HepG2 (cell line): Measurements from ENCODE around the gene ROPN1B. TPM values are rescaled to one million over a fixed set of nuclear protein-coding genes. Genes with fewer than 3 reads are reported as not detected.

Source experiments
- CBX2 ChIP-seq, 2 experiments: fragments of 200-600 bp in 1 of 2; sonication (generic); formaldehyde crosslinking in 1 of 2; IDR thresholded peaks; 2 replicates each; pipeline versions ENCODE4 v1.7.0 to v1.8.1; 2018 to 2022; ENCODE audit warnings: low read depth in 2 of 2, low read length in 1 of 2, mild to moderate bottlenecking in 1 of 2, missing genetic modification reagents in 1 of 2
- CHCHD3 ChIP-seq: sonication (generic); formaldehyde crosslinking; IDR thresholded peaks from 2 replicates; pipeline ENCODE4 v1.8.0; 2022; ENCODE audit warnings: mild to moderate bottlenecking, missing genetic modification reagents, moderate library complexity
- FOXO4 ChIP-seq: sonication (generic); formaldehyde crosslinking; conservative IDR thresholded peaks from 2 replicates; pipeline ENCODE4 v1.8.1; 2023; ENCODE audit warnings: missing genetic modification reagents
- HMGXB4 ChIP-seq, 2 experiments: sonication (generic) in 1 of 2; formaldehyde crosslinking in 1 of 2; IDR thresholded peaks; 2 replicates each; pipeline versions ENCODE4 v1.4.0 to v1.6.1; 2018 to 2020; ENCODE audit warnings: missing genetic modification reagents in 2 of 2, borderline replicate concordance in 1 of 2, low read depth in 1 of 2, mild to moderate bottlenecking in 1 of 2, missing biosample characterization in 1 of 2
- IRF9 ChIP-seq: sonication (generic); formaldehyde crosslinking; IDR thresholded peaks from 2 replicates; pipeline ENCODE4 v1.8.0; 2022; ENCODE audit warnings: missing genetic modification reagents, mild to moderate bottlenecking, borderline replicate concordance
- NONO ChIP-seq, 2 experiments: fragments of 450-650 bp in 1 of 2; sonication (generic) in 1 of 2; formaldehyde crosslinking in 1 of 2; IDR thresholded peaks in 1 of 2; conservative IDR thresholded peaks in 1 of 2; 2 replicates each; pipeline versions ENCODE4 v1.6.1 to v1.8.0; 2017 to 2022; ENCODE audit warnings: mild to moderate bottlenecking in 1 of 2, missing genetic modification reagents in 1 of 2, moderate library complexity in 1 of 2
- PBX3 ChIP-seq: sonication (generic); formaldehyde crosslinking; IDR thresholded peaks from 2 replicates; pipeline ENCODE4 v1.8.1; 2023; ENCODE audit warnings: missing genetic modification reagents, inconsistent platforms, borderline replicate concordance
- PHF21A ChIP-seq: sonication (generic); formaldehyde crosslinking; IDR thresholded peaks from 2 replicates; pipeline ENCODE4 v1.5.0; 2020; ENCODE audit warnings: mild to moderate bottlenecking, missing genetic modification reagents
- ZBTB4 ChIP-seq: sonication (generic); formaldehyde crosslinking; IDR thresholded peaks from 2 replicates; pipeline ENCODE4 v1.4.0; 2020; ENCODE audit warnings: missing genetic modification reagents, mild to moderate bottlenecking, borderline replicate concordance
- ZMYM2 ChIP-seq: sonication (generic); formaldehyde crosslinking; IDR thresholded peaks from 2 replicates; pipeline ENCODE4 v1.8.0; 2022; ENCODE audit warnings: mild to moderate bottlenecking, missing genetic modification reagents
- ZNF343 ChIP-seq: sonication (generic); formaldehyde crosslinking; IDR thresholded peaks from 2 replicates; pipeline ENCODE4 v1.4.0; 2020; ENCODE audit warnings: mild to moderate bottlenecking, missing genetic modification reagents
- ZNF354B ChIP-seq: sonication (generic); formaldehyde crosslinking; IDR thresholded peaks from 2 replicates; pipeline ENCODE4 v1.8.0; 2022; ENCODE audit warnings: mild to moderate bottlenecking, missing genetic modification reagents
- ZNF501 ChIP-seq: sonication (generic); formaldehyde crosslinking; IDR thresholded peaks from 2 replicates; pipeline ENCODE4 v1.5.1; 2020; ENCODE audit warnings: mild to moderate bottlenecking, moderate library complexity, missing genetic modification reagents
- ZNF574 ChIP-seq: sonication (generic); formaldehyde crosslinking; IDR thresholded peaks from 2 replicates; pipeline ENCODE4 v1.4.0; 2020; ENCODE audit warnings: missing genetic modification reagents
- polyA plus RNA-seq, 8 experiments: library from polyadenylated mRNA; depleted of rRNA in 3 of 8; stranded (reverse) in 7 of 8; unstranded in 1 of 8; fragments of >200 nt; fragmentation: Illumina TruSeq in 4 of 8; extraction: Trizol in 4 of 8; gene quantifications; 2 replicates each; pipeline versions ENCODE4 v1.2.1 to v1.2.3, GENCODE V29; 2011 to 2016; ENCODE audit warnings: low read depth in 4 of 8, missing spikeins in 1 of 8, mixed read lengths in 1 of 8; ENCODE audit not compliant: insufficient read depth in 1 of 8
- total RNA-seq, 5 experiments: library from RNA; depleted of rRNA; stranded (reverse); fragments of >200 nt; fragmentation: Illumina TruSeq; extraction: Trizol; gene quantifications; 2 replicates each; pipeline ENCODE4 v1.2.3, GENCODE V29; 2016; ENCODE audit warnings: low read depth in 1 of 5

ROPN1B gene
- total and polyA plus RNA-seq, 2 of the 13 experiments (the other 11 are each of a cell fraction or from before 2014, with no cell fraction given) = not detected

- TF ChIP-seq ZNF574 (CRISPR knock-in tag) (peak; percentile 60; the same call in 1 of the 2 replicates), ZNF501 (CRISPR knock-in tag) (peak; percentile 68; the same call in 1 of the 2 replicates), IRF9 (0 out of 2 replicates have a peak, but pooled peaks have one; percentile 41), CBX2 (IDR thresholded peaks at IDR 0.05; ENCODE audit: low read depth, low read length) (no peak), CBX2 (CRISPR knock-in tag; IDR thresholded peaks at IDR 0.05; ENCODE audit: low read depth) (0 out of 2 replicates have a peak, but pooled peaks have one; percentile 19), PBX3 (CRISPR knock-in tag) (no peak), ZNF343 (CRISPR knock-in tag) (peak; percentile 33; the same call in 1 of the 2 replicates), ZBTB4 (CRISPR knock-in tag) (no peak), ZNF354B (no peak), HMGXB4 (CRISPR knock-in tag; IDR thresholded peaks at IDR 0.05; ENCODE audit: borderline replicate concordance in 1 of 2, low read depth in 1 of 2) (peak in 1 of 2 experiments; percentile 43; a peak in 1 of 4 replicates), PHF21A (0 out of 2 replicates have a peak, but pooled peaks have one; percentile 40), CHCHD3 (CRISPR knock-in tag) (no peak), ZMYM2 (CRISPR knock-in tag) (no peak), NONO (IDR thresholded peaks at IDR 0.05) (no peak), NONO (CRISPR knock-in tag; conservative IDR thresholded peaks at IDR 0.05) (no peak), FOXO4 (CRISPR knock-in tag) (no peak)
These were observed 21.4 kb downstream of the ROPN1B start (continued) for GRCh38 chr3:125990253-125990970.
